ENCODE measurements around the gene FKBP14. TPM values are rescaled to one million over a fixed set of nuclear protein-coding genes. Genes with fewer than 3 reads are reported as not detected.
"Not testable (repeated sequence)": the region's sequence is repeated elsewhere in the genome, so short reads cannot be mapped to it uniquely, and the experiment has no call there.

FKBP14 gene
- total and polyA plus RNA-seq, 9 of the 15 experiments (the other 6 are each of a cell fraction or from before 2014, with no cell fraction given), result 5.3 to 27.9 (median 14.3) TPM

DNA sequence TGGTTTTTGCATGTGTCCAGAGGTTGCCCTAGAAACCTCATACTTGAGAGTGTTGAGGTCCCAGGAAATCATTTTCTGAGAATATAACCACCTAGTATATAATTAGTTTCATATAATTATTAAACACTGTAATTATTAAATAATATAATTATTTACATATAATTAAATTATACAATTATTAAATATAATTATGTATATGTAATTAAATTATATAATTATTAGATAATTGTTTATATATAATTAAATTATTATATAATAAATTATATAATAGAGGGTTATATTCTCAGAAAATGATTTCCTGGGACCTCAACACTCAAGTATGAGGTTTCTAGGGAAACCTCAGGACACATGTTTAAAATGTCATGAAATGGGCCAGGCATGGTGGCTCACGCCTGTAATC is 64.5 kb downstream of the FKBP14 start (continued):
- TF ChIP-seq MYC (IDR thresholded peaks at IDR 0.05; ENCODE audit: low read depth, low read length) (no peak), MYC (CRISPR knock-in tag; IDR thresholded peaks at IDR 0.05; ENCODE audit: borderline replicate concordance, low read depth) (no peak), ZNF586 (CRISPR knock-in tag; conservative IDR thresholded peaks at IDR 0.05) (no peak), ATF1 (CRISPR knock-in tag; IDR thresholded peaks at IDR 0.05) (no peak), ATF1 (tag; IDR thresholded peaks at IDR 0.05) (no peak), ILK (tag; IDR thresholded peaks at IDR 0.05; ENCODE audit: borderline replicate concordance, low read depth) (no peak)

GRCh38 chr7:29961611-29962010 is 64.9 kb downstream of the FKBP14 start:
- H3K9me3 ChIP-seq (replicated peaks; ENCODE audit: control insufficient read depth, insufficient read depth, low read depth, low read length); H3K9me1 ChIP-seq (ENCODE audit: control insufficient read depth, insufficient read depth, low read length); H3K36me3 ChIP-seq (ENCODE audit: control insufficient read depth, insufficient read depth, low read length); POLR2A ChIA-PET; H3K4me1 ChIP-seq (replicated peaks in 1 of 2; ENCODE audit: control insufficient read depth in 2 of 2, insufficient read depth in 2 of 2, low read length in 2 of 2); H2AFZ ChIP-seq (ENCODE audit: low read depth, low read length); H3K9ac ChIP-seq (ENCODE audit: insufficient read depth in 1 of 2, low read depth in 2 of 2, low read length in 2 of 2); in situ Hi-C loops (cut with MboI); H3K4me3 ChIP-seq; H3K79me2 ChIP-seq (ENCODE audit: control insufficient read depth, insufficient read depth, low read length); H4K20me1 ChIP-seq (replicated peaks; ENCODE audit: control insufficient read depth, insufficient read depth, low read length); ATAC-seq; intact Hi-C loops (cut with micrococcal nuclease); H3K4me2 ChIP-seq (ENCODE audit: insufficient read depth, low read length); FAIRE-seq; BruUV-seq (replicated peaks); H3K27ac ChIP-seq (ENCODE audit: extremely low read depth, low read depth, low read length); DNase-seq (ENCODE audit: extremely low read depth in 1 of 4, low spot score in 3 of 4); CTCF ChIA-PET (ENCODE audit: low intra/inter-chr PET ratio): not testable (repeated sequence)
- WGBS (ENCODE audit: insufficient coverage, low coverage, missing lambda C conversion rate), result no CpG with 5 or more reads among the region's 19 CpGs
- H3K27me3 ChIP-seq (ENCODE audit: control insufficient read depth in 2 of 2, insufficient read depth in 2 of 2, low read length in 2 of 2), result peaks cover 0 to 15% of the 10 kb centered on the region in 2 experiments; a peak in 3 of 5 replicates

Other genes with a start within 250 kb of the FKBP14 start
- 0.65 and 0.82 TPM in 2 replicates for gene WIPF3, start 220.2 kb downstream of the FKBP14 start, total RNA-seq (2014; rRNA removed)
- 0.47 and 0.54 TPM in 2 replicates for gene WIPF3, start 220.2 kb downstream of the FKBP14 start, total RNA-seq (2014; rRNA removed; fragmentation: Illumina TruSeq; extraction: Trizol)
- gene WIPF3, start 220.2 kb downstream of the FKBP14 start, total RNA-seq (2015; rRNA removed; fragmentation: Illumina TruSeq; extraction: Trizol), result 0.15 and 0.18 TPM in 2 replicates
- gene WIPF3, start 220.2 kb downstream of the FKBP14 start, total RNA-seq (2021), result 2.6 and 2.7 TPM in 2 replicates
- 1.7 and 2.2 TPM in 2 replicates for gene WIPF3, start 220.2 kb downstream of the FKBP14 start, polyA plus RNA-seq (2011; rRNA removed)
- gene WIPF3, start 220.2 kb downstream of the FKBP14 start, polyA plus RNA-seq (2014; fragmentation: Illumina TruSeq; extraction: Trizol), result 1.9 and 2.2 TPM in 2 replicates
- 1 to 10 TPM; 2.1 to 3.2 TPM for gene WIPF3, start 220.2 kb downstream of the FKBP14 start, polyA plus RNA-seq (2014; fragmentation: Nextera tagmentation; extraction: Ambion mirVana)
- gene WIPF3, start 220.2 kb downstream of the FKBP14 start, polyA plus RNA-seq (2014; rRNA removed), result 0.82 and 1.0 TPM in 2 replicates
- gene SCRN1, start 36.9 kb downstream of the FKBP14 start, total RNA-seq (2014; rRNA removed), result 0.16 and 1.4 TPM in 2 replicates
- 0.15 and 0.19 TPM in 2 replicates for gene SCRN1, start 36.9 kb downstream of the FKBP14 start, total RNA-seq (2014; rRNA removed; fragmentation: Illumina TruSeq; extraction: Trizol)
- gene SCRN1, start 36.9 kb downstream of the FKBP14 start, total RNA-seq (2015; rRNA removed; fragmentation: Illumina TruSeq; extraction: Trizol), result 0.18 and 0.34 TPM in 2 replicates
- gene SCRN1, start 36.9 kb downstream of the FKBP14 start, total RNA-seq (2021), result 0.33 and 0.49 TPM in 2 replicates
- gene SCRN1, start 36.9 kb downstream of the FKBP14 start, polyA plus RNA-seq (2011; rRNA removed), result 0.15 and 0.60 TPM in 2 replicates
- 0.13 and 0.24 TPM in 2 replicates for gene SCRN1, start 36.9 kb downstream of the FKBP14 start, polyA plus RNA-seq (2014; fragmentation: Illumina TruSeq; extraction: Trizol)
- gene SCRN1, start 36.9 kb downstream of the FKBP14 start, polyA plus RNA-seq (2014; fragmentation: Nextera tagmentation; extraction: Ambion mirVana), result under 1 TPM; 0.20 to 0.34 TPM
- gene SCRN1, start 36.9 kb downstream of the FKBP14 start, polyA plus RNA-seq (2014; rRNA removed), result 0.09 and 0.20 TPM in 2 replicates
- 9.5 and 10.0 TPM in 2 replicates for gene PLEKHA8, start 1.7 kb upstream of the FKBP14 start, total RNA-seq (2014; rRNA removed)
- gene PLEKHA8, start 1.7 kb upstream of the FKBP14 start, total RNA-seq (2014; rRNA removed; fragmentation: Illumina TruSeq; extraction: Trizol), result 14.5 and 16.0 TPM in 2 replicates
- 12.0 and 12.8 TPM in 2 replicates for gene PLEKHA8, start 1.7 kb upstream of the FKBP14 start, total RNA-seq (2015; rRNA removed; fragmentation: Illumina TruSeq; extraction: Trizol)
- 14.6 and 16.3 TPM in 2 replicates for gene PLEKHA8, start 1.7 kb upstream of the FKBP14 start, total RNA-seq (2021)
- gene PLEKHA8, start 1.7 kb upstream of the FKBP14 start, polyA plus RNA-seq (2011; rRNA removed), result 12.4 and 15.1 TPM in 2 replicates
- 10.3 and 11.8 TPM in 2 replicates for gene PLEKHA8, start 1.7 kb upstream of the FKBP14 start, polyA plus RNA-seq (2014; fragmentation: Illumina TruSeq; extraction: Trizol)
- gene PLEKHA8, start 1.7 kb upstream of the FKBP14 start, polyA plus RNA-seq (2014; fragmentation: Nextera tagmentation; extraction: Ambion mirVana), result 1 to 10 TPM; 3.2 to 3.9 TPM
- 6.0 and 7.8 TPM in 2 replicates for gene PLEKHA8, start 1.7 kb upstream of the FKBP14 start, polyA plus RNA-seq (2014; rRNA removed)
- gene MTURN, start 108.3 kb upstream of the FKBP14 start, total RNA-seq (2014; rRNA removed), result 8.8 and 10.0 TPM in 2 replicates
- gene MTURN, start 108.3 kb upstream of the FKBP14 start, total RNA-seq (2014; rRNA removed; fragmentation: Illumina TruSeq; extraction: Trizol), result 6.4 and 7.8 TPM in 2 replicates
- 1.4 and 1.6 TPM in 2 replicates for gene MTURN, start 108.3 kb upstream of the FKBP14 start, total RNA-seq (2015; rRNA removed; fragmentation: Illumina TruSeq; extraction: Trizol)
- 5.0 and 7.7 TPM in 2 replicates for gene MTURN, start 108.3 kb upstream of the FKBP14 start, total RNA-seq (2021)
- 9.2 and 14.8 TPM in 2 replicates for gene MTURN, start 108.3 kb upstream of the FKBP14 start, polyA plus RNA-seq (2011; rRNA removed)
- 5.3 TPM in 2 replicates for gene MTURN, start 108.3 kb upstream of the FKBP14 start, polyA plus RNA-seq (2014; fragmentation: Illumina TruSeq; extraction: Trizol)
- 1 to 10 TPM in 1 of 2 experiments, under 1 TPM in 1; 0.94 to 1.0 TPM for gene MTURN, start 108.3 kb upstream of the FKBP14 start, polyA plus RNA-seq (2014; fragmentation: Nextera tagmentation; extraction: Ambion mirVana)
- gene MTURN, start 108.3 kb upstream of the FKBP14 start, polyA plus RNA-seq (2014; rRNA removed), result 6.5 and 8.0 TPM in 2 replicates